Large intestine (tissue), 3 donors: Measurements from ENCODE around the gene TKT. TPM values are rescaled to one million over a fixed set of nuclear protein-coding genes. Genes with fewer than 3 reads are reported as not detected.

Experiments used
- DNase-seq, 2 donors: peaks; one replicate each; pipeline versions ENCODE4 v3.0.0 to v3.0.0-alpha.2; 2013
- H3K27ac ChIP-seq: one replicate; pipeline ENCODE4 v1.5.1; 2013; ENCODE audit warnings: low read length
- H3K27me3 ChIP-seq: 2 replicates; pipeline ENCODE4 v1.6.1; 2013; ENCODE audit warnings: low read length; ENCODE audit not compliant: control insufficient read depth, insufficient read depth
- H3K36me3 ChIP-seq: 2 replicates; pipeline ENCODE4 v1.6.1; 2013; ENCODE audit warnings: low read length; ENCODE audit not compliant: control insufficient read depth, insufficient read depth
- H3K4me1 ChIP-seq: one replicate; pipeline ENCODE4 v1.6.1; 2013; ENCODE audit warnings: low read length; ENCODE audit not compliant: control insufficient read depth, insufficient read depth
- H3K4me3 ChIP-seq: one replicate; pipeline ENCODE4 v1.5.1; 2013; ENCODE audit warnings: low read length
- H3K9me3 ChIP-seq: one replicate; pipeline ENCODE4 v1.6.1; 2013; ENCODE audit warnings: mild to moderate bottlenecking, low read depth, low read length, moderate library complexity; ENCODE audit not compliant: control insufficient read depth
- WGBS: methylation state at CpG from one replicate; pipeline ENCODE4 v1.1.5; 2013; ENCODE audit warnings: low lambda C conversion rate; ENCODE audit not compliant: insufficient coverage; 5-methylcytosine and 5-hydroxymethylcytosine counted together
- polyA plus RNA-seq: library from polyadenylated mRNA; unstranded; fragments of 120-200 nt; gene quantifications from one replicate; pipeline ENCODE4 v1.2.1, GENCODE V29; 2013

The TKT gene
- polyA plus RNA-seq, 1 donor: 187 TPM

- Histone ChIP-seq H3K27ac (no peak overlapping the region), H3K36me3 (peaks cover 43% of the 10 kb centered on the region)
Observed at GRCh38 chr3:53191836-53192480, 63.9 kb downstream of the TKT start.

GRCh38 chr3:53190659-53191058 is 65.2 kb downstream of the TKT start:
- no peaks in the 10 kb centered on the region for H3K27me3 ChIP-seq
- DNase-seq: no peak
- WGBS: no CpG with 5 or more reads among the region's 3 CpGs
- H3K36me3 ChIP-seq: peaks cover 56% of the 10 kb centered on the region
- H3K27ac ChIP-seq: no peak overlapping the region
- no peak overlapping the region for H3K4me3 ChIP-seq
- no peaks in the 10 kb centered on the region for H3K9me3 ChIP-seq
- peaks cover 10% of the 10 kb centered on the region for H3K4me1 ChIP-seq

More at GRCh38 chr3:53191836-53192480, 63.9 kb downstream of the TKT start:
- H3K27me3 ChIP-seq: no peaks in the 10 kb centered on the region
- no CpG with 5 or more reads among the region's 16 CpGs for WGBS
- DNase-seq: no peak
- no peaks in the 10 kb centered on the region for H3K9me3 ChIP-seq
- peaks cover 16% of the 10 kb centered on the region for H3K4me1 ChIP-seq
- H3K4me3 ChIP-seq: no peak overlapping the region

DNA sequence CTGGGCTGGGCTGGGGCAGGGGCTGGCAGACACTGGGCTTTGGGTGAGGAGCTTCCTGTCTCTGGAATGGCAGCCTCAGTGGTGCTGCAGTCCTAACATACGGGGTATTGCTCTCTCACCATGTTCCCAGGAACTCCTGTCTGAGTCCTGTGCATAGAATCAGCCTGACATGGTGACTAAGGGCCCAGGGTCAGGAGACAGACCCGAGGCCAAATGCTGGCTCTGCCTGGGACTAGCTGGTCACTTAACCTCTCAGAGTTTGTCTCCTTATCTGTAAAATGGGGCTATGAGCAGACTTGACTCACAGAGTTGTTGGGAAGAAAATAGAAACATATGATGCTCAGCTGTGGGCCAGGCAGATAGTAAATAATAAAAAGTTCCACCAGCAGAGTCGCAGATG is 66.5 kb downstream of the TKT start:
- DNase-seq: no peak
- H3K4me1 ChIP-seq: peaks cover 10% of the 10 kb centered on the region
- no peak overlapping the region for H3K27ac ChIP-seq
- H3K36me3 ChIP-seq: peaks cover 67% of the 10 kb centered on the region
- no CpG with 5 or more reads among the region's 3 CpGs for WGBS
- H3K4me3 ChIP-seq: no peak overlapping the region
- H3K27me3 ChIP-seq: no peaks in the 10 kb centered on the region
- no peaks in the 10 kb centered on the region for H3K9me3 ChIP-seq

DNA sequence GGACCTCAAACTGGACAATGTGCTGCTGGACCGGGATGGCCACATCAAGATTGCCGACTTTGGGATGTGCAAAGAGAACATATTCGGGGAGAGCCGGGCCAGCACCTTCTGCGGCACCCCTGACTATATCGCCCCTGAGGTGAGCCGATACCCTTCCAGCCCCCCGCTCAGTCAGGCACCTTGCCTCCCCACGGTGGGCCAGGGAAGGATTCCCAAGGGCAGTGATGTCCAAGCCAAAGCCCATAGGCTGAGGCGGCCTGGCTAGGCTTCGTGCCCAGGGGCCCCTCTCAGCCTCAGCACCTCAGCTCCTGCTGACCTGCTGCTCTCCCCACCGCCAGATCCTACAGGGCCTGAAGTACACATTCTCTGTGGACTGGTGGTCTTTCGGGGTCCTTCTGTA is 67.1 kb downstream of the TKT start:
- H3K9me3 ChIP-seq: no peaks in the 10 kb centered on the region
- WGBS: no CpG with 5 or more reads among the region's 13 CpGs
- no peaks in the 10 kb centered on the region for H3K27me3 ChIP-seq
- peak overlapping the region; percentile 59 for H3K27ac ChIP-seq
- H3K4me1 ChIP-seq: peaks cover 10% of the 10 kb centered on the region
- H3K36me3 ChIP-seq: peaks cover 68% of the 10 kb centered on the region
- H3K4me3 ChIP-seq: no peak overlapping the region
- no peak for DNase-seq

DNA sequence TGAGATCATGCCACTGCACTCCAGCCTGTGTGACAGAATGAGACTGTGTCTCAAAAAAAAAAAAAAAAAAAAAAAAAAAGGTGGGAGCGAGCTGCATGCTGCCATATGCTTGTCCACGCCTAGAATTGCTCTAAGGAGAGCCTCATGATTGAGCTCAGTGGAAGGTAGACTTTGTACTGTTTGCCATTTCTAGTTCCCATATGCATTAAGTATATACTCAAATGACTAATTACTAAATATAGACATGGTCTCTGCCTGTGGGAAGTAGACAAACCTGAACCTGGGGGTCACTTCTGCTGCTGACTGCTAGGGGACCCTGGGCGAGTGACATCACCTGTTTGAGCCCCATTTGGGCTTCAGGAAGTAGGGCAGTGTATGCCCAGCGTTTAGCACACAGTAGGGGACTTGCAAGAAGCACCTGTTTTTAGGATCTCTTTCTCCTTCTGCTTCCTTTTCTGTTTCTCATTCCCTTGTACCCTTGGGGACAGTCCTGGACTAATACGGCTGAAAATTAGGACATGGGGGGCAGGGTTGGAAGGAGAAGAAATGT is 67.6 kb downstream of the TKT start:
- WGBS: no CpG with 5 or more reads among the region's 5 CpGs
- DNase-seq: peak; percentile 87 to 95
- H3K27me3 ChIP-seq: no peaks in the 10 kb centered on the region
- peaks cover 10% of the 10 kb centered on the region for H3K4me1 ChIP-seq
- peaks cover 69% of the 10 kb centered on the region for H3K36me3 ChIP-seq
- no peaks in the 10 kb centered on the region for H3K9me3 ChIP-seq
- peak overlapping the region; percentile 59 for H3K27ac ChIP-seq
- H3K4me3 ChIP-seq: no peak overlapping the region

GRCh38 chr3:53187430-53187829 is 68.4 kb downstream of the TKT start:
- peaks cover 76% of the 10 kb centered on the region for H3K36me3 ChIP-seq

GRCh38 chr3:53186726-53187125 is 69.1 kb downstream of the TKT start:
- no CpG with 5 or more reads among the region's 9 CpGs for WGBS

More at GRCh38 chr3:53187430-53187829, 68.4 kb downstream of the TKT start:
- H3K9me3 ChIP-seq: no peaks in the 10 kb centered on the region
- DNase-seq: no peak
- no CpG with 5 or more reads among the region's 4 CpGs for WGBS
- peak overlapping the region; percentile 46 for H3K27ac ChIP-seq
- H3K4me1 ChIP-seq: peaks cover 10% of the 10 kb centered on the region
- no peaks in the 10 kb centered on the region for H3K27me3 ChIP-seq
- H3K4me3 ChIP-seq: no peak overlapping the region

GRCh38 chr3:53185761-53186465 is 69.9 kb downstream of the TKT start:
- Histone ChIP-seq H3K27ac (no peak overlapping the region), H3K9me3 (no peaks in the 10 kb centered on the region), H3K4me3 (no peak overlapping the region), H3K36me3 (peaks cover 80% of the 10 kb centered on the region), H3K4me1 (peaks cover 10% of the 10 kb centered on the region), H3K27me3 (no peaks in the 10 kb centered on the region)
- DNase-seq: no peak
- WGBS: no CpG with 5 or more reads among the region's 20 CpGs

More at GRCh38 chr3:53186726-53187125, 69.1 kb downstream of the TKT start:
- no peak for DNase-seq
- Histone ChIP-seq H3K27me3 (no peaks in the 10 kb centered on the region), H3K4me1 (peaks cover 10% of the 10 kb centered on the region), H3K27ac (no peak overlapping the region), H3K9me3 (no peaks in the 10 kb centered on the region), H3K36me3 (peaks cover 76% of the 10 kb centered on the region), H3K4me3 (no peak overlapping the region)

GRCh38 chr3:53184701-53185100 is 71.1 kb downstream of the TKT start:
- DNase-seq: no peak
- no CpG with 5 or more reads among the region's 7 CpGs for WGBS
- H3K4me3 ChIP-seq: no peak overlapping the region
- no peaks in the 10 kb centered on the region for H3K9me3 ChIP-seq
- no peaks in the 10 kb centered on the region for H3K27me3 ChIP-seq
- H3K4me1 ChIP-seq: peaks cover 10% of the 10 kb centered on the region
- peaks cover 80% of the 10 kb centered on the region for H3K36me3 ChIP-seq
- H3K27ac ChIP-seq: no peak overlapping the region

DNA sequence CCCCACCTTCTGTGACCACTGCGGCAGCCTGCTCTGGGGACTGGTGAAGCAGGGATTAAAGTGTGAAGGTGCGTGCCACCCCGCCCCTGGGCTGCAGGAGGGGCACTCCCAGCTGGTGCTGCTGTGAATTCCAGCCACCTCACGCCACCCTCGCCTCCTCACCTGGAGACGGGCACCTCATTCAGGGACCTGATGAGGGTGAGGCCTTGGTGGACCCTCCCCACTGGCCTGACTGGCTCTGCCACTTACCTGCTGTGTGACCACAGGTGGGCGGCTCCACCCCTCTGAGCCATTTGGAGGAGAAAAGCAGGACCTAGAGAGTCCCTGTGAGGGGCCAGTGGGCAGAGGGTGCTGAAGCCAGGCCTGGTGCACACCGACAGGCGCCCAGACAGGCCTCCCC is 72.3 kb downstream of the TKT start:
- no peaks in the 10 kb centered on the region for H3K27me3 ChIP-seq

More for the DNA sequence above, 72.3 kb downstream of the TKT start:
- Histone ChIP-seq H3K4me1 (peaks cover 8% of the 10 kb centered on the region), H3K9me3 (no peaks in the 10 kb centered on the region), H3K27ac (no peak overlapping the region), H3K4me3 (no peak overlapping the region), H3K36me3 (peaks cover 82% of the 10 kb centered on the region)
- DNase-seq: no peak
- no CpG with 5 or more reads among the region's 9 CpGs for WGBS
